Measurements from ENCODE around the gene MEIS3.

MEIS3 gene

DNA sequence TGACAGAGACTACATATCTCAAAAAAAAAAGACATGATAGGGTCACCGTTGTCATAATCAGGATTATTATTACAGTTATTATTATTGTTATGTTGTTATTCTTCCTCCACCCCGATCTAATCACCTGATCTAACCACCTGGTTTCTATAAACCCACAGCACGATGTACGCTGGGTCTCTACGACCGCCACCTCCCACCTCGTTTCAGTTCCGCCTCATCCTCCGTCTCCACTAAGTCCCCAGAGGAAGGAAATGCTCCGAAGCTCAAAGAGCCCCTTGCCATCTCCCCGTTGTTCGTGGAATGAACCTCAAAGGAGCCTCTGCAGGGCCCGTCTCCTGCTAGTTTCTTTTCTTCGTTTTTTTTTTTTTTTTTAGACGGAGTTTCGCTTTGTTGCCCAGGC is 15.9 kb upstream of the MEIS3 start:
- DNase-seq, result no peak

DNA sequence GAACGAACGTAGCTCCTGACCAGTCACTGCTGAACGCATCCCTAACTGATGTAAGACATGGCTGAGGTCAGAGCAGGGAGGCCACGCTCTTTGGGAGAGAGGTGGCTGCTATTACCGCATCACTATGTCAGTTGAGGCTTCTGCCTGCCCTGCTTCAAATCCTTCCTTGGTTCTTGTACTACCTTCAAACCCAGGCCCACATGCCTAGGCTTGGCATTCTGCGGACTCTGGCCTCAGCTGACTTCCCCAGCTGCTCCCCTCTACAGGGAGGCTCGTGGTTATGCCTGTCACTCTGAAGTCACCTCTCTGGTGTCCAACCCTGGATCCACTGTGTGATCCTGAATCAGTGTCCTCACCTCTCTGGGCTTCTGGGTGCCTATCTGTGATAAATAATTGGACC is 14.8 kb upstream of the MEIS3 start:
- DNase-seq, result no peak

DNA sequence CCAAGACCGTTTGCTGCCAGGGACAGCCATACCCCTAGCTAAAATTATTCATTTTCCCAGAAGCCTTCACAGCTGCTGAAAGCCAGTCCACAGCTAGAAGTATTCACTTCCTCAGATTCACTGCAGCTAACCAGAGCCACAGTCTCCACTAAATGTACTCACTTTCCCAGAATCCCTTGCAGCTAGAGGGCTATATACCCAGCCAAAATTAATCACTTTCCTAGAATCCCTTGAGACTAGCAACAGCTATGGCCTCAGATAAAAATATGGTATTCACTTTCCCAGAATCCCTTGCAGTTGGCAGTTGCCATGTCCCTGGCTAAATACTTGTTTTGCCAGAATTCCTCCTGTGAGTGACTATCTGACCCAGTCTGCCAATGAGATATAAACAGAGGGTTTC is 13.8 kb upstream of the MEIS3 start:
- DNase-seq, result no peak

DNA sequence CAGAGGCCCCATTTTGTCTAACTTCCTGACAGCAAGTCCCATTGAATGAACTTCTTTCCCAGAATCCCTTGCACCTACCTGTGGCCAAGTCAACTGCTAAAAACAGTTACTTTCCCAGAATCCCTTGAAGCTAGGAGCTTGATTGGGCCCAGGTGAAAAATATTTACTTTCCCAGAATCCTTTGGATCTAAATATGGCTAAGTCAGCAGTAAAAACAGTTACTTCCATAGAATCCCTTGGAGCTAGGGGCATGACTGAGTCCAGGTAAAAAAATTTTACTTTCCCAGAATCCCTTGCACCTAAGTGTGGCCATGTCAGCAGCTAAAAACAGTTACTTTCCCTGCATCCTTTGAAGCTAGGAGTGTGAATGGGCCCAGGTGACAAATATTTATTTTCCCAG is 13.2 kb upstream of the MEIS3 start:
- no peak for DNase-seq

DNA sequence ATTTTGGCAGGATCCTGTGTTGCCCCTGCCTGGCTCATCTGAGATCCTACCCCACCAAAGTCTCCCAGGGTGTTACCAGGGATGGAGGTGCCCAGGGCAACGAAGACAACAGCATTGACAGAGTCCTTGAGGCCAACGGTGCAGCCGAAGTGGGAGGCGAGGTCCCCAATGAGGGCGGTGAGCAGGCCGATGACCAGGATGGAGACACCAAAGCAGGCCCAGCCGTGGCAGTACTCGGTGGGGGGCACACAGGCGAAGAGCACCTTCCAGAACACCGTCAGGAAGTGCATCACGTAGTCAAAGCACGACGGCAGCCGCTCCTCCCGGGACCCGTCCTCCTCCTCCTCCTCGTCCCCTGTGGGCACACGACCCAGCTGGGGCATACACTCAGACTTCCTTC is 12.8 kb upstream of the MEIS3 start:
- DNase-seq, result no peak

DNA sequence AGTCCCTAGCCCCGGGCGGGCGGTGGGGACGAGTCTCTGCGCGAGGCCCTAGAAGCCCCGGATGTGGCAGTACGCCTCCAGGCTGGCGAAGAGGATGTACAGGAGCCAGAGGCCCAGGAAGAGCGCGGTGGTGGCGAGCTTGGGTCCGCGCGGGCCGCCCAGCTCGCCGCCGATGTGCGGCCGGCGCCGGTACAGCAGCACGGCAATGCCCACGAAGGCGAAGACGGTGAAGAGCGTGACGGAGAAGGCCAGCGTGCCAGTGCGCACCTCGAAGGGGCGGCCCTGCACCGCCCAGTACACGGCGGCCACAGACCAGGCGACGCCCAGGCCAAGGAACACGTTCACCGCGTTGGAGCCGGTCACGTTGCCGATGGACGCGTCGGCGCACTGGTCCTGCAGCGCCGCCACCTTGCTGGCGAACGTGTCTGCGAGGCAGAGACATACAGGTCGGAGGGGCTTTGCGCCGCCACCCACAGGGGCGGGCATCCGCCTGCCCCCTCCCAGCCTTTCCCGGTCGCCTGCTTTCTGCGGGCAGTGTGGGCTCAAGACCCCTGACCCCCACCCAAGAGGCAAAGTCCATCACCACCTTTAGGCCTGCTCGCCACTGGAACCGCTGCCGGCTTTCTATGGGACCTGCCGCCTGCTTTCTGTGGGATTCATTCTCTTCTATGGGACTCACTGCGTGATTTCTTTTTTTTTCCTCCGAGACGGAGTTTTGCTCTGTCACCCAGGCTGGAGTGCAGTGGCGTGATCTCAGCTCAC is 10.9 kb upstream of the MEIS3 start:
- no peak for DNase-seq

DNA sequence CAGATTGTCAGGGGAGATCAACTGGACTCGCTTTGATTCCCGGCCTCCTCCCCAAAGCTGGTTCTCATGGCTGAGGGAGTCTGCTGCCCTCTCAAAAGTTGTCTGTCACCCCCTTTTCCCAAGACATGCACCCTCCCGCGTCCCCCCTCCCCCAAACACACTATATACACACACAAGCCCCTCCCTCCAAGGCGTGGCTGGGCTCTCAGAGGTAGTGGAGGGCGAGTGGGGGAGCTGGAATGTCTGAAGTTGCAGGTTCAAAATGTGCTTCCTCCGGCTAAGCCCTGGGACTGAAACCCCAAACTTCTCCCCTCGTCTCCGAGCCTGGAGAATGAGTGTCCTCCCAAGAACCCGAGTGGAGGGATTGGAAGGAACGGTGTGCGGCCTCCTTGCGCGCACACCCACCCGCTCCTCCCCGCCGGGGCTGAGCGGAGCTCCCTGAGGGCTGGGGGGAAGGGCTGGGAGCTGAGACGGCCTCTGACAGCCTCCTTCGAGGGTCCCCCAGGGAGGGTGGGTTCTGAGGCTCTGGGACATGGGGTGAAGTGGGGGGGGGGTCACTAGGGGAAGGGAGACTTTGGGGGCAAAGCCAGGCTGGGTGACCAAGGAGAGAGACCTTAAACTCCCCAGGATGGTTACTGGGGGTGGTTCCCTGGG is 9.9 kb upstream of the MEIS3 start:
- DNase-seq, result no peak

DNA sequence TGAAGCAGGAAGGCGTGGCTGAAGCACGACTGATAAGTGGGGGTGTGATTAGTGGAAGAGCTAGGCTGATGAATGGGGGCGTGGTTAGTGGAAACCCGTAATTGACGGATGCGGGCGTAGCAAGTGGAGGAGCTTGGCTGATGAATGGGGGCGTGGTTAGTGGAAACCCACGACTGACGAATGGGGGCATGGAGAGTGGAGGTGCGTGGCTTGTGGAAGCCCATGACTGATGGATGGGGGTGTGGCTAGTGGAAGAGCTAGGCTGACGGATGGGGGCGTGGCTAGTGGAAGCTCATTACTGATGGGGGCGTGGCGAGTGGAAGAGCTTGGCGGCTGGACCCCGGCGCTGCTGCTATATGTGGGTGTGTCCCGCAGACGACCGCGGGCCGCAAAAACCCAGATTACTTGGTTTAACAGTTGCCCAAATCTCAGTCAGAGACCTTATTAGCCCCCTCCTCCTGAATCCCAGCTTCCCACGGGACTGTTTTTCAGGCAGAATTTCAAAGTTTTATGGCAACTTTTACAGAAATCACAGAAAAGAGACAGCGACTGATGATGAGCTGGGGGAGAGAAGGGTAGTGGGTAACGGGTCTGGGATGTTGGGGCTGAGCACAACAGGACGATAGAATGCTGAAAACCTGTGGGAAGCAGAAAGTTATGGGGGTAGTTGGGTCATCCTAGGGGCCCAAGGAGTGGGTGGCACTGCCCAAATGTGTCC is 9.0 kb upstream of the MEIS3 start:
- DNase-seq, result no peak

DNA sequence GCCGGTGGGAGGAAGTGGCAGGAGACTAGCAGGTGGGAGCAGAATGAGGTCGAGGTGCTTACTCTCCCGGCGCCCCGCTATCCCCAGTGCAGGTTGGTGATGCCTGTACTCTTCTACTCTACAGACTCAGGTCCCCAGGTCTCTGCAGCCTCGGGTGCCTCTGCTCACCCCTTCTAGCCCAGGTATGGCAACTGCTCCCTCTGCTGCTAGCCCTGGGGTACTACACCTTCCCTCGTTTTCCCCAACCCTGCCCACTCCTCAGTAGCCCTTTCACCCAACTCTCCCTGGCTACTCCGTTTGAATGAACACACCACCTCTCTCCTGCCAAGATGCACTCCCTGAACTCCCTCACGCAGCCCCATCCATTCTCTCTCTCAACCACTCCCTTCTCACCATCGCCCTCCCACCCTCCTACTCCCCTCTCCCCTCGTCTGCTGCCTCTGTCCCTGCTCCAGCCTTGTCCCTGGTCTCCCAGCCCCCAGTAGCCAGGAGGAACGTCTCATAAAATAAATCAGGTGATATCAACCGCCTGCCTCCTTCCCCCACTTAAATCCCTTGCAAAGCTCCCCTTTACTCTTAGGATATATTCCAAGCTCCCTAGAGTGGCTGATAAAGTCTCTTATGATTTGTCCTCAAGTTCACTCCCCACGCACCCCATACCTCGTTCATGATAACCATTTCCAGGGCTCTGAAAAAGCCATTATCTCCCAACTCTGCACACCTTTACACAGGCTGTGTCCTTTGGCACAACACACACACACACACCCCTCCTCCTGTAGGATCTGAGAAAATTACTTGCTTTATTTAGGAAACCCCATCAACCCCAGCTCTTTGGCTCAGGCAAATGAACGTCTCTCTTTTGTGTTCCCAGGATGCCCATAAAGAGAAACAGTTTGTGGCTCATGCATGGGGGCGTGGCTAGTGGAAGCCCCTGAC is 8.2 kb upstream of the MEIS3 start:
- DNase-seq, result no peak

DNA sequence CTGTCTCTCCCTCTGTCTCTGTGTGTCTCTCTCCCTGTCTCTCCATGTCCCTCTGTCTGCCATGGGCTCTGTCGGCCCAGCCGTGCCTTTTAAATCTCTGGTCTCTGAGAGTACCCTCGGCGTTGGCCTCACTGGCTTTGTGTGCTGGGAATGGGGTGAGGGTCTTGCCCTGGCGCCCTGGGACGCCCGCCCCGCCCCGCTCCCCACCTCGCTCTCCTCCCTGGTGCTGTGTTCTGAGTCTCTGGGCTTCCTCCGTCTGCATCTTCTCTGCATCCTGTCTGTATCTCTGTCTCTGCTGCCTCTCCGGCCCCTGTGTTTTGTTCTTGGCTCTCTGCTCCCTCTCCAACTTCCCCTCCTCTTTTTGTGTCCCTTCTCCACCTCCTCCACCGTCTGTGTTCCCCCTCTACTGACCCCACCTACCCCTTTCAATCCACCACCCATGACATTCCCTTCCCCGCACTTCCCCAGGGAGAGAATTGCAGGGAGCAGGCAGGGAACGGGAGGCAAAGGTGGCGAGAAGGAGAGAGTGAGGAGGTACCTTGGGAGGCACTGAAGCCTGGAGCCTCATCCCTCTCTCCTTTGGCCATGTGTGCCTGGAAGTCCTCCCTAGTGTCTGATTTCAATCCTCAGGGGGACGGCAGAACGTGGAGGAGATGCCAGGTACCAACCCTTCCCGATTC is 4.0 kb upstream of the MEIS3 start:
- no peak for DNase-seq

DNA sequence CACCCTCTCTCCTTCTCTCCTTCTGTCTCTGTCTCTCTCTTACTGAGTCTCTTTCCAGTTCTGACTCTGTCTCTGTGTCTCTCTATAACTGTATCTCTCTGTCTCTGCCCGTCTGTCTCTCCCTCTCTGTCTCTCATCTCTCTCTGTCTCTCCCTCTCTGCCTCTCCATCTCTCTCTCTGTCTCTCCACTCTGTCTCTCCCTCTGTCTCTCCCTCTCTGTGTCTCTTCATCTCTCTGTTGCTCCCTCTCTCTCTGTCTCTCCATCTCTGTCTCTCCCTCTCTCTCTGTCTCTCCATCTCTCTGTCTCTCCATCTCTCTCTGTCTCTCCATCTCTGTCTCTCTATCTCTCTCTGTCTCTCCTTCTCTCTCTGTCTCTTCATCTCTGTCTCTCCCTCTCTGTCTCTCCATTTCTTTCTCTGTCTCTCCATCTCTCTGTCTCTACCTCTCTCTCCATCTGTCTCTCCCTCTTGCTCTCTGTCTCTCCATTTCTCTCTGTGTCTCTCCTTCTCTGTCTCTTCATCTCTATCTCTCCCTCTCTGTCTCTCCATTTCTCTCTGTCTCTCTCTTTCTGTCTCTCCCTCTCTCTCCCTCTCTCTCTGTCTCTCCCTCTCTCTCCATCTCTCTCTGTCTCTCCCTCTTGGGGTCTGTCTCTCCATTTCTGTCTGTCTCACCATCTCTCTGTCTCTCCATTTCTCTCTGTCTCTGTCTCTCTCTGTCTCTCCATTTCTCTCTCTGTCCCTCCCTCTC is 3.3 kb upstream of the MEIS3 start:
- no peak for DNase-seq

DNA sequence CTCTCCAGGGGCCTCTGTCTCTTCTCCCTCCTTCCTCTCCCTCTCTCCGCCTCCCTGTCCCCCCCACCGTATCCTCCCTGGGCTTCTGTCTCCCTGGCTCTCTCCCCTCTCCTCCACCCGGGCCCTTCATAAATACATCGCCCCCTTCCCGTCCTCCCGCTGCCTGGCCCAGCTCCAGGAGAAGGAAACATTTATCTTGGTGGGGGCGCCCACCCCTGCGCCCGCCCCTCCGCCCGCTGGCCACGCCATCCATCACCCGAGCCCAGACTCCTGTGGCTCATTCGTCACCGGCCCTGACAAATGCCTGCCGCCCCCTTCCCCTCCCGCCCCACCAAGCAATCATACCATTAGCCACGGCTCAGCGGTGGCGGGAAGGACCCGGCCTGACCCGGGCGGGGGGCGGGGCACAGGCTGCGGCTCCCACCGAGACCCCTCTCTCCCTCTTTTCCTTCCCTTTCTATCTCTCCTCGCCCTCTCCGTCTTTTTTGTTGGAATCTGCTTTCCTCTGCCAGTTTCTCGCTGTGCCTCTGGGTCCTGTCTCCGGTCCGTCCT is 2.6 kb upstream of the MEIS3 start:
- no peak for DNase-seq

DNA sequence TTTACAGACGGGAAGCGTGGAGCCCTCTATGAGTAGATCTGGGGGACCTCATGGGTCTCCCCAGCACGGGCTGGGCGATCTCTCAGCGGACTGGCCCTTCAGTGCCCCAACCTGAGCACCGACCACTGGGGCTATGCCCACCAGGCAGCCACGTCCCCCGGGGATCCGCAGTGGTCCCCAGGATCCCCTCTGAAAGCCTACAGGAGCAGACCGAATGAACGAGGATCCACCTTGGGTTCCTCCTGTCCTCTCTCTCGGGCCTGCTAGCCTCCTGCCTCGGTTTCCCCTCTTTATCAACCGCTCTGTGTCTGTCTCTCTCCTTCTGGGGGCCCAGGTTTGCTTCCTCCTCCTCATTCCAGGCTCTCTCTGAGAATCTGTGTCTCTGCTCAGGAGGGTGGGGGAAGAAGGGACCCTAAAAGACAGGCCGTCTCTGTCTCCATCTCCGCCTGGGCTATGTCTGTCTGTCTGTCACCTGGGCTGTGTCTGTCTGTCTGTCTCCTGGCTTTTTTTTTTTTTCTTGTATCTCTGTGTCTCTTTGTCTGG is 2.0 kb upstream of the MEIS3 start:
- DNase-seq, result no peak

DNA sequence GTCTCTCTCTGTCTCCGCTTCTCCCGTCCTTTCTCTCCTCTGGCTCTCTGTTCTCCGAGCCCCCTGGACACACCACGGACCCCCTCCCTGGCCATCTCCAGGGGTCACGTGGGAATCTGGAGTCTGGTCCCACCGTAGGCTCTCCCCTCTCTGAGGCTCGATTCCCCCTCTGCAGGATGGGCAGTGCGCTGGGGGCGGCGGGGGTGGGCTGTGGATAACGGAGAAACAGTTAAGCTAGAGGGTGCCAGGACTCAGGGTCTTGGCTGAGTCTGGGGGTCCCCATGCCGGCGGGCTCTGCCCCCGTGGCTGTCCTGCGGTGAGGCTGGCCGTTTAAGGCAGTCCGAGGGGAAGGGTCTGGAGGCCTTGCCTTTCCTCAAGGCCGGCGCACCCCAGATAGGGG is 462 bp upstream of the MEIS3 start:
- DNase-seq, result no peak

DNA sequence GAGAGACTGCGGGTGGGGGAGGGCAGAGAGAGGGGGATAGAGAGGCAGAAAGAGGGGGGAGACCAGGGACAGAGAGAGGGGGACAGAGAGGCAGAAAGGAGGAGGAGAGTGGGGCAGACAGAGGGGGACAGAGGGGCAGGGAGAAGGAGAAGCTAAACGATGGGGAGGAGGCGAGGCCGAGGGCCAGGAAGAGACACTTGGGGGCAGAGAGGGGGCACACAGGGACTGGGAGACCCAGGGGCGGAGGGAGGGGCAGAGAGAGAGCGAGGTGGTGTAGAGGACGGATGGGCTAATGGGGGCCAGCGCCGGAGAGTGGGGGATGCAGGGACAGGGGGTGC is 666 bp downstream of the MEIS3 start:
- no peak for DNase-seq

DNA sequence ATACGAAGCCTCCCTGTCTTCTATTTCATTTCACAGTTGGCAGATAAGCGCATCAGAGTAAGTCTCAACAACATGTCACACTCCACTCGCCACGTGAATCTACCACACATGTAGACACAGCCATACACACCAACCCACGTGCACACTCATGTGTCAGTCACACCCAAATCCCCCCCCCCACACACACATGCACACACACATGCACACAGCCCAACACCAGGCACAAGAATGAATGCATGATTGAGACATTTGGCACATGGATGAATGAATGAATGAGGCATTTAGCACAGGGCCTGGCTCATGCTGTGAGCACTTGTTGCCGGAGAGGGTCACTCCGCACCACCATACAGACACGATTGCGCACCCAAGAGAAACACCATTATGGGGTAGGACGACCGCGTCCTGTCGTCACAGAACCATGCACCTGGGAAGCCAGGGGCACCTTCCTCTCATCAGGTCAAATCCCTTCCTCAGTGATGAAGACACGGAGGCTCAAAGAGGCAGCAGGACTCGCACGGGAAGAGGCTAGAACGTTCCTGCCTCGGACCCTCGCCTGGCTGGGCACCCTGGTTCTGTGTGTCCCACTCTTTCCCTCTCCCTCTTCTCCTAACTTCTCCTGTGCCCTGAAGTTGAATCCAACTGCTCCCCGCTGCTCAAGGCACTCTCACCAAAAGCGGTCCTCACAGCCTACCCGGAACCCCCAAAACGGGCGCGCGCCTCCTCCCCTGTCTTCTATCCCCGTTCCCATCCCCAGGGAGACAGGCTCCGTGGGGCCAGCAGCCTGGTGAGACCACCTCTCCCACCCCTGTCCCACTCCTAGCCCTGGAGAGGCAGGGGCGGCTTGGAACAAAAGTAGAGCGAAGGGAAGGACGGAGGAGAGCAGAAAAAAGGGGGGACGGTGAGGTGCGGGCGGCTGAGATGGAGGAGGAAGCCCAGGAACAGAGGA is 1.3 kb downstream of the MEIS3 start:
- DNase-seq, result no peak

DNA sequence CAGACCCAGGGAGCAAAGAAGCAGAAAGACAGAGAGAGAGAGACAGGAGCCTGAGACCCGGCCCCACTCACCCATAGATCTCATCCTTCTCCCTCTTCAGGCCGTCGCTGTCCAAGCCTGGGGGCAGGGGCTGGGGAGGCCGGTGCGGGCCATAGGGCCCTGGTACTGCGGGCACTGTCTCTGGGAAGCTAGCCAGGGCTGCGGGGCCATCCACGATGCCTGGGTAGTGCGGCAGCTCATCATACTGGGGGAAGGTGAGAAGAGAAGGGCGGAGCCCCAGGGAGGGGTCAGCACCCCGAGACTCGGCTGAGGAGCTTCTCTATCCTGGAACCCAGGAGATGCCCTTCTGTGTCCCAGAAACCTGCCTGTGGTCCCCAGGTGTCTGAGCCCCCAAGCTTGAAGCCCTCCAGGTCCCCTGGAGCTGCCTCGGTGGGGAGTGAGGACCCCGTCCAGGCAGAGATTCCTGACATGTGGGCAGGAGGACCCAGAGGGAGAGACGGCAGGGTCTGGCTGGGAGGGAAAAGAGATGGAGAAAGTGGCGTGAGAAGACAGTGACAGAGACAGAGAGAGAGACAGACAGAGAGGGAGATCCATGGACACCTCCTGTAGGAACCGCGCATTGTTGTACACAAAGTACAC is 2.1 kb downstream of the MEIS3 start:
- DNase-seq, result no peak

DNA sequence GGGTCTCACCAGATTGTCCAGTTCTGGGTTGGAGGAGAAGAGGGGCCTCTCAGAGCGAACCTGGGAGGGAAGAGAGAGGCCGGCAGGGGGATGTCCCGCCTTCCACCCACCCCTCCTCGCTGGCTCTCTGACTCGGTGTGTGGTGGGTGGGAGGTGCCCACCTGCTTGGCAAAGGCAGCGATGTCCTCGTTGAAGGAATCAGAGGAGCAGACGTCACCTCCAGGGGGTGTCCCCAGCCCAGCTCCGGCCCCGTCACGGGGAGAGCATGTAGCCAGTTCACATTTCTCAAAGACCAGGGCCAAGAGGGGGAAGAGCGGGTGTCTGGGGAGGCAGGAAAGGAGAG is 2.7 kb downstream of the MEIS3 start:
- DNase-seq, result no peak

DNA sequence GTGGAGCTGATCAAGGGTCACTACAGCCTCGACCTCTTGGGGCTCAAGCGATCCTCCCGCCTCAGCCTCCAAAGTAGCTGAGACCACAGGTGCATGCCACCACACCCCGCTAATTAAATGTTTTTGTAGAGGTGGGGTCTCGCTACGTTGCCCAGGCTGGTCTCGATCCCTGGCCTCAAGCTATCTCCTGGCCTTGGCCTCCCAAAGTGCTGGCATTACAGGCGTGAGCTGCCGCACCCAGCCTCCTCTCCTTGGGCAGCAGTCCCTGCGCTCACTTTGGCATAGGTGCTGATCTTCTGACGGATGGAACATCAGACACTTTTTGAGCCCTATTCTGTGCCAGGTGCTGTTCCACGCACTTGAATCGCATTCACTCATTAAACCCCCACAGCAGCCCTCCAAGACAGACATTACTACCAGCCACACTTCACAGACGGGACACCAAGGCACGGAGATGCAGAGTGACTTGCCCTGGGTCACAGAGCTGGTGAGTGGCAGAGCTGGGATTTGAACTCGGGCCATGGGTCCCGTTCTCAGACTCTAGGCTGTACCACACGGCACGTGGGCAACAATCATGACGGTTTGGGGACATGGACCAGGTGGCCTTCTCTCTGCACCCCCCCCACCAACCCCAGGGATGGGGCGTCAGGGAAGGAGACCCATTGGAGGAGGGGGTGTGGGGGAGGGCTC is 3.2 kb downstream of the MEIS3 start:
- no peak for DNase-seq
